Measurements from ENCODE around the gene RUBCNL. TPM values are rescaled to one million over a fixed set of nuclear protein-coding genes. Genes with fewer than 3 reads are reported as not detected.

RUBCNL gene
- polyA plus RNA-seq, 1 of the 3 experiments (the other 2 are of a cell fraction) = 0.07 TPM

DNA sequence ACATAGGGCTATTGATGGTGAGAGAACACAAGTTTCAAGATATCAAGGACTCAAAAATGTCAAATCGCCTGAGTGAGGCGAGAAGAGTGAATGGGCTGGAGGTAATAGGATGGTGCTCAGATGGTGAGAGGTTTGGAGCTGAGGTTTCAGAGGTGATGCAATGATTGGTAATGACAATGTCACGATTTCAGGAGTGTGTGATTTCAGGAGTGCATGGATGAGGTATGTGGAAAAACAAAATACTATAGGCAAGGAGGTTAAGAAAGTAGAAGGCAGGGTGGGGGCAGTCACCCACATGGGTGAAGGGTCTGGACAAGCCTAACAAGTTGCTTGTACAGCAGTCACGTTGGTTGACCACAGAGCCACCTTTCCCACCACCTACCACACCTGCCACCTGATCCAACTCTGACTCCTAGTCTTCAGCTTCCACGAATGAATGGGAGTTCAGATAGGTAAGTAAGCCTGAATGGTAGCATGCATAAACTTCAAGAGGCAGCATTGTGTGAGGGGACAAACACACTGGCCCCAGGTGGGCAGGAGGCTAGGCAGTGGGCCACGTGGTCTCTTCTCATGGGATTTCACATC is 71.5 kb downstream of the RUBCNL start:
- H3K36me3 ChIP-seq (replicated peaks in 1 of 2; ENCODE audit: control insufficient read depth in 1 of 2, insufficient read depth in 2 of 2, low read length in 1 of 2) = no peaks in the 10 kb centered on the region
- no peak overlapping the region for H3K9ac ChIP-seq
- no peak for DNase-seq
- POLR2A ChIA-PET = no interaction called here
- CTCF ChIA-PET = no interaction called here
- no peaks in the 10 kb centered on the region for H3K9me3 ChIP-seq
- H3K9me2 ChIP-seq = no peaks in the 10 kb centered on the region
- no peaks in the 10 kb centered on the region for H3F3A ChIP-seq (replicated peaks; ENCODE audit: insufficient read depth)
- no peaks in the 10 kb centered on the region for H3K4me1 ChIP-seq (ENCODE audit: control insufficient read depth in 1 of 2, insufficient read depth in 2 of 2, low read depth in 1 of 2, low read length in 1 of 2)
- no peak overlapping the region for H3K4me3 ChIP-seq (ENCODE audit: low read depth in 2 of 2, low read length in 1 of 2)
- H3K27ac ChIP-seq (ENCODE audit: low read depth in 2 of 2, low read length in 1 of 2) = no peak overlapping the region
- no peak overlapping the region for H3K4me2 ChIP-seq
- H4K20me1 ChIP-seq (ENCODE audit: insufficient read depth) = no peaks in the 10 kb centered on the region
- no peaks in the 10 kb centered on the region for H3K27me3 ChIP-seq (ENCODE audit: insufficient read depth)
- 55% methylated on average over 6 of the region's 6 CpGs for WGBS (ENCODE audit: low lambda C conversion rate)
- no peak overlapping the region for H2AFZ ChIP-seq (ENCODE audit: low read depth)
- TF ChIP-seq TEAD4 (IDR thresholded peaks at IDR 0.05; ENCODE audit: borderline replicate concordance, insufficient read depth) (no peak), FOSL2 (IDR thresholded peaks at IDR 0.05; ENCODE audit: borderline replicate concordance, low read depth) (no peak), CHD2 (IDR thresholded peaks at IDR 0.05; ENCODE audit: low read length, partially characterized antibody) (no peak), MXI1 (IDR thresholded peaks at IDR 0.05; ENCODE audit: low read depth, low read length) (no peak), GABPA (IDR thresholded peaks at IDR 0.05; ENCODE audit: low read depth) (no peak), GATA2 (CRISPR knock-in tag; IDR thresholded peaks at IDR 0.05) (no peak), MAX (IDR thresholded peaks at IDR 0.05; ENCODE audit: low read depth) (no peak)
- TF ChIP-seq, protein P1, sequence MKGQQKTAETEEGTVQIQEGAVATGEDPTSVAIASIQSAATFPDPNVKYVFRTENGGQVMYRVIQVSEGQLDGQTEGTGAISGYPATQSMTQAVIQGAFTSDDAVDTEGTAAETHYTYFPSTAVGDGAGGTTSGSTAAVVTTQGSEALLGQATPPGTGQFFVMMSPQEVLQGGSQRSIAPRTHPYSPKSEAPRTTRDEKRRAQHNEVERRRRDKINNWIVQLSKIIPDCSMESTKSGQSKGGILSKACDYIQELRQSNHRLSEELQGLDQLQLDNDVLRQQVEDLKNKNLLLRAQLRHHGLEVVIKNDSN (IDR thresholded peaks at IDR 0.05; ENCODE audit: borderline replicate concordance, low read depth) = no peak
- no peaks in the 10 kb centered on the region for H3K79me2 ChIP-seq (ENCODE audit: insufficient read depth)

DNA sequence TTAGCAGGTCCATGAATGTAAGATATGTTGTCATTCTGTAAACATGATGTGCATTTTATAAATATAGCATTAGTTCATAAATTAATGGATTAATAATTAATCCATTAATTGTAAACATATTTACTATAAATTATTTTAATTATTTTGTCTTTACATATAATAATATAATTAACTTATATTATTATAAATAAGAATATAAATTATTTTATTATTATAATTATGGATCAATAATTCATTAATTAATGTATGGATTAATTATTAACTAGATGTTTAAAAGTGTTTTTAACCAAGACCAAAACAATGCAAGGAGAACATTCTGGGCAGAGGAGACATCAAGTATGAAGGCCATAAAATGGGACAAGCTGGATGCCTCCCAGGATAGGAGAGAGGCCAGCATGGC is 72.0 kb downstream of the RUBCNL start:
- Histone ChIP-seq H3K9me2 (no peaks in the 10 kb centered on the region), H3K4me3 (ENCODE audit: low read depth in 2 of 2, low read length in 1 of 2) (no peak overlapping the region), H3K79me2 (ENCODE audit: insufficient read depth) (no peaks in the 10 kb centered on the region), H4K20me1 (ENCODE audit: insufficient read depth) (no peaks in the 10 kb centered on the region), H3K9ac (no peak overlapping the region), H3K36me3 (replicated peaks in 1 of 2; ENCODE audit: control insufficient read depth in 1 of 2, insufficient read depth in 2 of 2, low read length in 1 of 2) (no peaks in the 10 kb centered on the region), H3K27me3 (ENCODE audit: insufficient read depth) (no peaks in the 10 kb centered on the region), H3K4me2 (no peak overlapping the region), H3K9me3 (no peaks in the 10 kb centered on the region), H2AFZ (ENCODE audit: low read depth) (no peak overlapping the region), H3K27ac (ENCODE audit: low read depth in 2 of 2, low read length in 1 of 2) (no peak overlapping the region), H3F3A (replicated peaks; ENCODE audit: insufficient read depth) (no peaks in the 10 kb centered on the region), H3K4me1 (ENCODE audit: control insufficient read depth in 1 of 2, insufficient read depth in 2 of 2, low read depth in 1 of 2, low read length in 1 of 2) (no peaks in the 10 kb centered on the region)
- ChIA-PET POLR2A (no interaction called here), CTCF (no interaction called here)
- DNase-seq = no peak
- no peak for TF ChIP-seq FOXM1 (IDR thresholded peaks at IDR 0.05; ENCODE audit: low read depth)
- TF ChIP-seq RCOR1 (IDR thresholded peaks at IDR 0.05; ENCODE audit: low read length) = no peak
- TF ChIP-seq, protein P2, sequence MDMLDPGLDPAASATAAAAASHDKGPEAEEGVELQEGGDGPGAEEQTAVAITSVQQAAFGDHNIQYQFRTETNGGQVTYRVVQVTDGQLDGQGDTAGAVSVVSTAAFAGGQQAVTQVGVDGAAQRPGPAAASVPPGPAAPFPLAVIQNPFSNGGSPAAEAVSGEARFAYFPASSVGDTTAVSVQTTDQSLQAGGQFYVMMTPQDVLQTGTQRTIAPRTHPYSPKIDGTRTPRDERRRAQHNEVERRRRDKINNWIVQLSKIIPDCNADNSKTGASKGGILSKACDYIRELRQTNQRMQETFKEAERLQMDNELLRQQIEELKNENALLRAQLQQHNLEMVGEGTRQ (IDR thresholded peaks at IDR 0.05; ENCODE audit: borderline replicate concordance, low read depth, low read length) = no peak
- TF ChIP-seq FOXJ3 (CRISPR knock-in tag; IDR thresholded peaks at IDR 0.05) = no peak
- TF ChIP-seq, protein P1 (IDR thresholded peaks at IDR 0.05; ENCODE audit: borderline replicate concordance, low read depth) = no peak
- no peak for TF ChIP-seq NRF1 (IDR thresholded peaks at IDR 0.05; ENCODE audit: low read depth, low read length)
- TF ChIP-seq MAX (IDR thresholded peaks at IDR 0.05; ENCODE audit: low read depth) = no peak
- no peak for TF ChIP-seq NFIC (IDR thresholded peaks at IDR 0.05; ENCODE audit: borderline replicate concordance)
- no peak for TF ChIP-seq RFX5 (IDR thresholded peaks at IDR 0.05; ENCODE audit: low read length)
